HG03469 (cell line): ENCODE results near the gene UBAC2.

Experiments used
- ATAC-seq: cut with Tn5 transposase; IDR thresholded peaks from one replicate; pipeline ENCODE4 v1.9.1; 2021; ENCODE audit warnings: mild to moderate bottlenecking, moderate library complexity, moderate number of reproducible peaks; ENCODE audit not compliant: unreplicated experiment

Gene UBAC2

DNA sequence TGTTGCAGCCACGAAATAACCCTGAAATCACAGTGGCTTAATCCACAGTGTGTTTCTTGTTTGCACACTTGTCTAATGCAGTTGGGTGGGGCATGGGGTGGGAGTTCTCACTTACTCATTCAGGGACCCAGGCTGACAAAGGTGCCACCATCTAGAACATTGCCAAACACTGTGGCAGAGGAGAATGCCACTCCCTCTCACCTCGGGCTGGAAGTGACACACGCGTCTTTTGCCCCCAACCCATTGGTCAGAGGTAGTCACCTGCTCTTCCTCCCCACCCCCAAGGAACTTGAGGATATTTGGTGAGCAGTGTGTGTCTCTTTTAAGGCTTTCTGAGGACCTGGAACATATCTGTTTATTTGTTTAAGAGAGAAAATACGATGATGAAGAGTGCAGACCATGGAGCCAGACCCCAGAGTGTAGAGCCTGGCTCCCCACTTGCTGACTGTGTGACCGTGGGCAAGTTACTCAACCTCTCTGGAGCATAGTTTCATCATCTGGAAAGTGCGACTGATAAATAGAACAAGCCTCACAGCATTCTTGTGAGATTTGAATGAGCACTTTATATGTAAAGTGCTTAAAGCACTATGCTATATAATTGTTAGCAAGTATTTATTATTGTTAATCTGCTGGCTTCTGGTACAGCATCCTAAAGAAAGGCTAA is 89.2 kb downstream of the UBAC2 start:
- no peak for ATAC-seq

DNA sequence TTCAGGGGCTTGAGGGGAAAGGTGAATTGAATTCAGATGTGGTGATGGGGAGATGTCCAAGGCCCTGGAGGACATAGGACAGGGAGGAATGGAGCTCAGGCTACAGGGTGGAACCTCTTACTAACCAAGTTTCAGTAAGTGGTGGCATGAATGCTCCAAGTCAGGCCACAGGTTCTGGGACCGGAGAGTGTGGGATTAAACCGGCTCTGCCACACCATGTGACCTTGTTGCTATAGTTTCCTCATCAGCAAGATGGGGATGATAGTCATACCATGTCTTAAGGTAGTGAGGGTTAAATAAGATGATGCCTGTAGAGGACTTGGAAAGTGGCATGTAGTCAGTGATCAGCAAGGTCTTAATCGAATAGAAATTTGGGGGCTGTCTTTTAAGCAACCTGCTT is 90.2 kb downstream of the UBAC2 start:
- ATAC-seq, result no peak

GRCh38 chr13:99293178-99293577 is 92.5 kb downstream of the UBAC2 start:
- ATAC-seq, result no peak

GRCh38 chr13:99294198-99294597 is 93.5 kb downstream of the UBAC2 start:
- ATAC-seq, result no peak

GRCh38 chr13:99294958-99295357 is 94.3 kb downstream of the UBAC2 start:
- no peak for ATAC-seq

DNA sequence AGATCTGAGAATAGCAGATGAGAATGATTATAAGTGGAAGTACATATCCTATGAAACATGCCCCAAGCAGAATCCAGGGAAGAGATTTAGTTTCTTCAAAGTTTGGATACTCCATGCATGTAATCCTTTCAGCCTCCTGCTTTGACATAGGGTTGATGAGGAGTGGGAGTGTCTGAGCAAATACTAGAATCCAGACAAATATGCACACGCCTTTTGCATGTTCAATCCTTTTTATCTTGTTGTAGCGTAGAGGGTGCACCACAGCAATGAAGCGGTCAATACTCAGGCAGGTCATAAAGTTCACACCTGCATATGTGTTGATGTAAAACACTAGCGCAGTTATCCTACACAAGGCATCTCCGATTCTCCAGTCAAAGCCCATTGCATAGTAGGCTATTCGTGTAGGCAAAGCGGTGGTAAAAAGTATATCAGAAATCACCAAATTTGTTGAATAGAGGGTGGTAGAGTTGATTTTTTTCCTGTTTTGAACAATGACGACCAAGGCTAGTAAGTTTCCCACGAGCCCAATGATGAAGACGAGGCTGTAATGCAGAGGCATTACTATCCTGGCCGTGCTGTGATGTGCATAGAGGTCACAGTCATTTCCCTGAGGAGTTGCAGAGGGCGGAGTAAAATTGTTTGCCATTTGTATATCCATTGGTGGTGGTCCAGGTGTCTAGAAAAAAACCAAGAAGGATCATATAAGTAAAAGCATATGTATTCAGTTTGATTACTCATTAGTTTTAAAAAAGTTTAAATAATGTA is 95.0 kb downstream of the UBAC2 start:
- ATAC-seq, result no peak

DNA sequence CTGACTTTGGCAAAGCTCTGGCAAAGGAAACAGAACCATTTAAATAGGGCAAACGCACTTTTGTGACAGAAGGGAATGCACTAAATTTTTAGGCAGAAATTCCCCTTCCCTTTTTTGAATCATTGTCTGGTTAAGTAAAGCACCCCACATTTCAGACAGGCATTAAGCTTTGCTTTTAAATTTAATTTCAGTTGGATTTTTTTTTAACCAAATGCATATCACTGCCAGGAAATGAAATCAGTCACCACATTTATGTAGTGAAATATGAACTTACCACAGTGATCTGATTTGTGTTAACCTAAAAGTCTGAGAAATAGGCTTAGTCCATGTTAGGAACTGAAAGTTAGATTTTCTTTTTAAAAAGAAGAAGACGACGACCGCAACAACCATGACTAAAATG is 95.7 kb downstream of the UBAC2 start:
- peak; percentile 41 for ATAC-seq

DNA sequence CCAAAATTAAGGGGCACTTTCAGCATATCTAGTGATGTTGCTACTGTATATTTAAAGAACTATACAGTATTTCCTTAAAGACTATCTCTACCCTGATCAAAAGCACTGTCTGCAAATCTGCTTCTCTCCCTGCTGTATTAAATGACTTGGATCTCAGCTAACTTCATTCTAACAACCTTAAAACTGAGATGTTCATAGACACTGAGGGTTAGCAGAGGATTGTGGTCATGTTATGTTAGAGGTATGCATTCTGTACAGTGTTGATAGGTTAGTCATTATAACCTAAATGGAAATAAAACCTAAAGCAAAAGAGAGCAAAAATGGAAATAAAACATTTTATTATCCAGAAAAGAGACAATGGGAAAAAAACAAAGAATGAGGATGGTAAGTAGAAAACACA is 96.7 kb downstream of the UBAC2 start:
- ATAC-seq, result no peak

GRCh38 chr13:99298056-99298455 is 97.4 kb downstream of the UBAC2 start:
- ATAC-seq, result no peak

DNA sequence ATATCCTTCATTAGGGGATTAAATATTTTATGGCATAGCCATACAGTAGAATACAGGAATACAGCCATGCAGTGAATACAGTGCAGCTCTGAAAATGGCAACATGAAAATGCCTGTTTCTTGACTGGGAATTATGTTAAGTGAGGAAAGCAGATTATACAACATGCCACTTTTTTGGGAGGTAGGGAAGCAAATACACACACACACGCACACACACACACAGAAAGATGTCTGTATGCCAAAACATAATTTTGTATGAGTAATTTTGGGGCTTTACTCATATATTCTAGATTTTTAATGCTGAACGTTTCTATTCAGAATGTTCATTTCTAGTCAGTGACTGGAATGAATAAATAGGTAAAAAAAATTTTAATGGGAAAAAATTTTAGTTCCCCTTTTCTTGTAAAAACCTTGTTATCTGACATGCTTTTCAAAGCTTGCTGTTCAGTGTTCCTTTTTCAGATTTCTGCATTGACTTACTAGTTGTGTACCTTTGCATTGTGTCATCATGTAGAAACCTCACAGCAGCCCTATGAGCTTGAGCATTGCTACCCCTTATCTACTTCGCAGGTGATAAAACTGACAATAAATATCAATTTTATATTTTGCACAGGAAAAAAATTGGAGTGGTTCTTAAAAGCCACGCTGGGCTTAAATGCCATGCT is 98.7 kb downstream of the UBAC2 start:
- ATAC-seq, result no peak

- no peak for ATAC-seq
Observed at GRCh38 chr13:99299920-99300341, 99.3 kb downstream of the UBAC2 start.

DNA sequence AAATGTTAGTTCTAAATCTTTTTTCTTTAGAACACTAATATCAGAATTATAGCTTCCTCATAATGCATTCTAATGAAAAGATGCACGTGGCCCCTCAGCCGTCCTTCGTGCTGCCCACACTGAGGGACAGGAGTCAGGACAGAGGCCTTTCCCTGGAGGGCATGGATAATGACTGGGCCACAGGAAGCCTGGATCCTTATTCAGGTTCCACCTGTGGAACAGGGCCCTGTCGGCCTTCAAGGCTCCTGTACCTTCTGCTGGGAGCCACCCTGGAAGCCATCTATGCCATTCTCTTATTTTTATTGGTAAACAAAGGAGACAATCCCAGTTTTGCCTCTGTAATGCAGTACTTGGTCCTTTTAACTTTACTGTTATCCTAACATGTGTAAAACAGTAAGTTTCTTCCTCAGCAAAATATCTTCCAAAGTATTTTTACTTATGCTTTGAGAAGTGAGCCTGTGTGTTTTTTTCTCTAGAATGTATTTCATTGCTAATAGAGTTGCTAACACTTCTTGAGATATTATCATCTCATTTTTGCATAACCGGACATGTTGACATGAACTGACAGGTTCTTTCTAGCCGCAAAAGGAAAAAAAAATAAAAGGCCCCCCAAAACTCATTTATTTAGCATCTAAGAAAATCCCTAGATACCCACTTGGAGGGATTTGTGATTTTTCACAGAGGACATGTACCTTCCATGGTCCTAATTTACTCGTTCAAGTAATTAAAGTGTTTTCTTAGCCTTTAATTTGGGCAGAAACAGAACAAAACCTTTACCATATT is 100.6 kb downstream of the UBAC2 start:
- ATAC-seq, result no peak

GRCh38 chr13:99301913-99302636 is 101.4 kb downstream of the UBAC2 start:
- ATAC-seq, result no peak

DNA sequence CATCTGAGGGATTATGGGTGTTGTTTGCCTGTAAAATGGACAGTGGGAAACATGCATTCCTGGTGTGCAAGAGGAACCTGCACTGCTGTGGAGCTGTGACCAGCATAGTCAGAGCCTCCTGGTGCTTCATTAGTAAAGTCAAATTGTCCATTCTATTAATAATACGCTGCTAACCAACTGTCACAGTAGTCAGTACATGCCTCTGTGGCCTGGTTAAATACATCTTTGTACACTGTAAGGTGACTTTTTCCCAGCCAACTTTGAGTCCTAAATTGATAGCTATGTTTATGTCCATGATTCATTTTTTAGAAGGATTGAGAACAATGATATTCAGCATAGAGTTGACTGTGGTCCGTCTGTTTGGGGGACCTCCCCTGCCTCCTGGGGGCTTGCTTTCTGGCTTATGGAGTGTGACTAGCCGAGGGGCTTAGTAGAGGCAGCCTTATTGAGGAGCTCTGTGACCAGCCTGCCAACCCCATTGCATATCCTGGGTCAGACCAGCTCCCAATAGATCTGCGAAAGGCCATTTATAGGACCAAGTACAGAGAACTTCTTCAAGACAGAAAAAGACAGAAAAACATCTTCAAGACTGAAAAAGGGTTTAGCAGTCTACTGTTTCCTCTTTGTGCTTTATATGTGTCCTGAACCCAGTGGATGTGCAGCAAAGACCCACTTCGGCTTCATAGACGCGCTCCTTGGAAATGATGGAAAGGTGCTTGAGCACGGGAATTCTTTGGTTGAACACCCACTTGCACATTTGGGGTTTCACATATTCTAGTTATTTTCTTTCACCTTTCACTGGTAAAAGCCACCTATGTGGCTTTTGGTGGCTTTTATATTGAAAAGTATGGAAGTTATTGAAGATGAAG is 102.2 kb downstream of the UBAC2 start:
- no peak for ATAC-seq

DNA sequence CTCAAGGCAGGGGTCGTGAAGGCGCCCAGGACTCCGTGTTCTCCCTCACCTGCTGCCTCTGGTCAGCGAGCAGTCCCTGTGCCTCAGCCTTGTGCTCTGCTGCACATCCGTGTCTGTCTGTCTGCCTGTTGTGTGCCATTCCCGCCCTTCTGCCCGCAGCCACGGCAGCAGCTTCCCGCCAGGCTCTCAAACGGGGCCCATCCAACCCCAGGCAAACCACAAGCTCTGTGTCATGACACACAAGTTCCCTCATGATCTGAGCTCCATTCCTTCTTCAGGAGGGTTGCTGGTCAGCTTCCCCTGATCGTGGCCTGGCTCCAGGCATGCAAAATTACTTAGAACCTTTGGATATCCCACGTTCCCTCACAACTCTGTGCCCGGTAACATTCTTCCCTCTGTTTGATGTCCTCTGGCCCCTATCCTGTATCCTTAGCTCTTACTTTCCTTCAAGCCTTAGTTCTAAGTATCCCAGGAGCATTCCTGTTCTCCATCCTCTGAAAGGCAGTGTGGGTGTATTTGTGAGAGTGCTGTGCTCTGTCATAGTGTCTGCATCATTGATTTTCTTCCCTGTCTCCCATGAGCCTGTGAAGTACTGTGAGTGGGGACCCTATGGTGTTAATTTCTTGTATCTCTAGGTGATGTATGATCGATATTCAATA is 103.3 kb downstream of the UBAC2 start:
- ATAC-seq, result no peak

DNA sequence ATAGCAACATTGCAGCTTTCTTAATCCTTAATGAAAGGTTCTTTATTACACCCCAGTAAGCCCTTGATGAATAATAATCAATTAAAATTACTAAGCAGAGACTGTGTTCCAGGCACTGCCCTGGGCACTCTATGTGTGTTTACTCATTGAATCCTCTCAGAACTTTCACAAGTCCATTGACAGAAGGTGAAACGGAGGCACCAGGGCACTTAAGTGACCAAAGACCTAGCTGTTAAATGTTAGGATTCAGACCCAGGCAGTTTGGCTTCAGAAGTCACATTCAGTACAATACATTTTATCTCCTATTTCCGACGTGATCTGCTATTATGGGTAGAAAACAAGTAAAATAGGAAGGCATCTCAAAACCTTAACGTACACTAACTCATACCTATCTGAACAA is 103.9 kb downstream of the UBAC2 start:
- ATAC-seq, result no peak

DNA sequence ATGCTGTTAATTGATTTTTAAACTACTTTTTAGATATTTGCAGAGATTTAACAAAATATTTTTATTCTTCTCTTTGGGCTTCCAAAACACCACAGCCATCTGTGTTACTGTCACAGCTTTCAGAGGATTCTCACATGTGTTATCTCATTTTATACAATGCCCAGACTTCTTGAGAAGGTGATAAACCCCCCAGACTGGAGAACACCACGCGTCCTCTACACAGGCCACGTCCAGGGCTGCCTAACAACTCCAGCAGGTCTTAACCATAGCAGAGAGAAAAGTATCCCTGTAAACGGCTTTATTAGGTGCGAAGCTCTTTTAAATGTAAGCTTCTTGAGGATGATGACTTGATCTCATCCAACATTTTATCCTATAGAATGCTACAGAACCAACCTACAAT is 104.5 kb downstream of the UBAC2 start:
- no peak for ATAC-seq

DNA sequence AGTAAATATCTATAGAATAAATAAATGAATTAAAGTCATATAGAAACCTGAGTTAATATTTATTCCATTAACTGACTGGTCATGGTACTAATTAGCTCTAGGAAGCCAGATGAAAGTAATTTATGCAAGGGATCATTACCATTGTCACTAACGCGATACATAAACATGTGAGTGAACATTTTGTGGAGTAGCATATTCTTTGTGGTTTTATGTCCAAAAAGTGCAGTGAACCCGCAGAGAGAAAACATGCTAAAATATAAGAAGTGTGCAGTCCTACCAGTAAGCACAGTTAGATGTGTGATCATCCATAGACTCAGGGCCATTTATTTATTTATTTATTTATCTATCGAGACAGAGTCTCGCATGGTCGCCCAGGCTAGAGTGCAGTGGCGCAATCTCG is 104.9 kb downstream of the UBAC2 start:
- ATAC-seq, result no peak

GRCh38 chr13:99307247-99307646 is 106.6 kb downstream of the UBAC2 start, which contains the start of gene GPR183:
Gene GPR183, minus strand, starts transcription at chr13:99307399. Its CDS starts 11,254 bp downstream, at chr13:99296145.
- ATAC-seq, result peak; percentile 36
